Immature natural killer cell (primary cell): Measurements from ENCODE around the gene IKZF2. TPM values are rescaled to one million over a fixed set of nuclear protein-coding genes. Genes with fewer than 3 reads are reported as not detected.

ENCODE experiments used
- DNase-seq, 3 donors: peaks; one replicate each; pipeline ENCODE4 v3.0.0; 2022; ENCODE audit warnings: mixed read lengths in 1 of 3
- H3K27ac Mint-ChIP-seq, 6 donors: one replicate each; pipeline ENCODE4 v1.8.0; 2020; ENCODE audit warnings: mixed read lengths in 6 of 6, mild to moderate bottlenecking in 5 of 6, inconsistent platforms in 4 of 6, moderate library complexity in 3 of 6
- H3K27me3 Mint-ChIP-seq, 3 donors: one replicate each; pipeline ENCODE4 v1.8.0; 2020 to 2021; ENCODE audit warnings: low read depth in 3 of 3, mild to moderate bottlenecking in 3 of 3, mixed read lengths in 3 of 3, moderate library complexity in 3 of 3, inconsistent platforms in 1 of 3
- H3K36me3 Mint-ChIP-seq, 3 donors: one replicate each; pipeline ENCODE4 v1.8.0; 2020; ENCODE audit warnings: mixed read lengths in 3 of 3, inconsistent platforms in 2 of 3, mild to moderate bottlenecking in 2 of 3
- H3K4me1 Mint-ChIP-seq, 2 donors: one replicate each; pipeline ENCODE4 v1.8.0; 2020; ENCODE audit warnings: inconsistent platforms in 2 of 2, mild to moderate bottlenecking in 2 of 2, mixed read lengths in 2 of 2, moderate library complexity in 1 of 2
- H3K4me3 Mint-ChIP-seq, 5 donors: one replicate each; pipeline ENCODE4 v1.8.0; 2020; ENCODE audit warnings: mild to moderate bottlenecking in 5 of 5, mixed read lengths in 5 of 5, inconsistent platforms in 3 of 5, moderate library complexity in 3 of 5
- H3K9me3 Mint-ChIP-seq, 6 donors: one replicate each; pipeline ENCODE4 v1.8.0; 2020; ENCODE audit warnings: mild to moderate bottlenecking in 6 of 6, mixed read lengths in 6 of 6, inconsistent platforms in 4 of 6, moderate library complexity in 3 of 6
- polyA plus RNA-seq, 3 donors: library from polyadenylated mRNA; unstranded; fragments of 300-500 nt; fragmentation: Illumina TruSeq; gene quantifications; one replicate each; pipeline ENCODE4 v1.2.3, GENCODE V29; 2021

IKZF2 gene
- polyA plus RNA-seq, 3 donors from 2014 or later, result 3.6 to 13.6 (median 8.0) TPM

GRCh38 chr2:213167271-213167930, 16.0 kb upstream of the IKZF2 start:
- Mint-ChIP-seq H3K27ac (no peak overlapping the region), H3K27me3 (peaks cover 0 to 10% (median 1%) of the 10 kb centered on the region in 3 donors), H3K4me1 (no peaks in the 10 kb centered on the region), H3K4me3 (no peak overlapping the region), H3K9me3 (no peaks in the 10 kb centered on the region), H3K36me3 (no peaks in the 10 kb centered on the region)
- no peak for DNase-seq

- H3K27ac Mint-ChIP-seq, result no peak overlapping the region
- H3K4me1 Mint-ChIP-seq, result no peaks in the 10 kb centered on the region
- DNase-seq, result no peak
- no peaks in the 10 kb centered on the region for H3K9me3 Mint-ChIP-seq
- no peaks in the 10 kb centered on the region for H3K36me3 Mint-ChIP-seq
- peaks cover 0 to 10% (median 1%) of the 10 kb centered on the region in 3 donors for H3K27me3 Mint-ChIP-seq
- no peak overlapping the region for H3K4me3 Mint-ChIP-seq
These were observed 14.7 kb upstream of the IKZF2 start for GRCh38 chr2:213166109-213166508.

- Mint-ChIP-seq H3K27ac (no peak overlapping the region), H3K4me1 (no peaks in the 10 kb centered on the region), H3K36me3 (no peaks in the 10 kb centered on the region), H3K27me3 (peaks cover 0 to 3% (median 0%) of the 10 kb centered on the region in 3 donors), H3K4me3 (no peak overlapping the region), H3K9me3 (no peaks in the 10 kb centered on the region)
- DNase-seq, result no peak
These were observed 12.9 kb upstream of the IKZF2 start for GRCh38 chr2:213164263-213164662.

GRCh38 chr2:213162516-213163118, 11.2 kb upstream of the IKZF2 start:
- Mint-ChIP-seq H3K9me3 (no peaks in the 10 kb centered on the region), H3K27ac (no peak overlapping the region), H3K36me3 (no peaks in the 10 kb centered on the region), H3K27me3 (peaks cover 0 to 3% (median 0%) of the 10 kb centered on the region in 3 donors), H3K4me3 (no peak overlapping the region), H3K4me1 (no peaks in the 10 kb centered on the region)
- no peak for DNase-seq

DNA sequence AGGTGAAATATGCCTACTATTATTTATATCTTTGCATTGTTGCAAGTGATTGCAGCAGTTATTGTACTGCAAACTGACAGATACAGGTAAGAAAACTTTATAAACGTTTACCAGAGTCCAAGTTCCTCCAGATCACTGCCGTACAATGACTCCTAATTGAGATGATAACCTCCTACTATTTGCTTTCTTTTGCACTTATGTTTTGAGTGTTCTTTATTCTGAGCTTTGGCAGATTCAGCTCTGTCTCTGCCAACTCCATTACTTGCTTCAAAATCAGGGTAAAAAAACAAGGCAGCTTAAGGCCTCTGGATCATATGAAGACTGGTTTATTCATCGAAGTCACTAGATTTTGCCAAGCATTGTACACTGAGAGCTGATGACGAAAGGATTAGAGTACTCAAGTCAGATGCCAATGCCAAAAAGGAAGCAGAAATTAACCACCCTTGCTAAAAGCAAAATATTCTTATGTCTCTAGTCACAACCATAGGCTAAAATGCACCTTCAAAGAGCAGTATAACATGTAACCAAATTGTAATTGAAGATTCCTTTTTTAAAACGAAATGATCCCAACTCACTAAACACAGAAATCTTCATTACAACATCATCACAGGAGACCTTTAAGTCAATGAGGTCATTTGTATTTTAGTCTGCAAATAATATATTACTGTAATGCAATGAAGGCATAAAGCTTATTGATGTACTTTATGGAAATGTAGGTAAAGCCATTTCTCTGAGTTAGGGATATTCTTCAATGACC, 10.5 kb upstream of the IKZF2 start:
- Mint-ChIP-seq H3K9me3 (no peaks in the 10 kb centered on the region), H3K4me3 (no peak overlapping the region), H3K27me3 (peaks cover 0 to 3% (median 0%) of the 10 kb centered on the region in 3 donors), H3K27ac (no peak overlapping the region), H3K4me1 (no peaks in the 10 kb centered on the region), H3K36me3 (no peaks in the 10 kb centered on the region)
- no peak for DNase-seq

- Mint-ChIP-seq H3K9me3 (no peaks in the 10 kb centered on the region), H3K4me3 (no peak overlapping the region), H3K4me1 (peaks cover 0 to under 1% of the 10 kb centered on the region in 2 donors), H3K27ac (no peak overlapping the region), H3K36me3 (peaks cover 0 to 3% (median 0%) of the 10 kb centered on the region in 3 donors), H3K27me3 (peaks cover 0 to 1% (median 0%) of the 10 kb centered on the region in 3 donors)
- DNase-seq, result no peak
These were observed 8.4 kb upstream of the IKZF2 start for GRCh38 chr2:213159768-213160167.

GRCh38 chr2:213157242-213157641, 5.8 kb upstream of the IKZF2 start:
- H3K27me3 Mint-ChIP-seq, result peaks cover 0 to 6% (median 0%) of the 10 kb centered on the region in 3 donors
- no peak for DNase-seq
- H3K9me3 Mint-ChIP-seq, result no peaks in the 10 kb centered on the region
- peaks cover 23 to 24% of the 10 kb centered on the region in 2 donors for H3K4me1 Mint-ChIP-seq
- H3K27ac Mint-ChIP-seq, result no peak overlapping the region
- peaks cover 0 to 3% (median 0%) of the 10 kb centered on the region in 3 donors for H3K36me3 Mint-ChIP-seq
- H3K4me3 Mint-ChIP-seq, result no peak overlapping the region

GRCh38 chr2:213156717-213157116, 5.3 kb upstream of the IKZF2 start:
- DNase-seq, result no peak
- no peak overlapping the region for H3K4me3 Mint-ChIP-seq
- no peak overlapping the region for H3K27ac Mint-ChIP-seq
- peaks cover 0 to 3% (median 0%) of the 10 kb centered on the region in 3 donors for H3K36me3 Mint-ChIP-seq
- peaks cover 23 to 25% of the 10 kb centered on the region in 2 donors for H3K4me1 Mint-ChIP-seq
- H3K27me3 Mint-ChIP-seq, result peaks cover 0 to 10% (median 0%) of the 10 kb centered on the region in 3 donors
- H3K9me3 Mint-ChIP-seq, result no peaks in the 10 kb centered on the region

GRCh38 chr2:213152888-213153287, 1.5 kb upstream of the IKZF2 start:
- H3K27ac Mint-ChIP-seq, result peak overlapping the region; percentile 86 to 96 (median 94)
- no peaks in the 10 kb centered on the region for H3K9me3 Mint-ChIP-seq
- peaks cover 9 to 10% (median 10%) of the 10 kb centered on the region in 3 donors for H3K27me3 Mint-ChIP-seq
- peak overlapping the region; percentile 86 to 97 (median 91) for H3K4me3 Mint-ChIP-seq
- H3K36me3 Mint-ChIP-seq, result peaks cover 0 to 3% (median 0%) of the 10 kb centered on the region in 3 donors
- peaks cover 46 to 61% of the 10 kb centered on the region in 2 donors for H3K4me1 Mint-ChIP-seq
- DNase-seq, result no peak

DNA sequence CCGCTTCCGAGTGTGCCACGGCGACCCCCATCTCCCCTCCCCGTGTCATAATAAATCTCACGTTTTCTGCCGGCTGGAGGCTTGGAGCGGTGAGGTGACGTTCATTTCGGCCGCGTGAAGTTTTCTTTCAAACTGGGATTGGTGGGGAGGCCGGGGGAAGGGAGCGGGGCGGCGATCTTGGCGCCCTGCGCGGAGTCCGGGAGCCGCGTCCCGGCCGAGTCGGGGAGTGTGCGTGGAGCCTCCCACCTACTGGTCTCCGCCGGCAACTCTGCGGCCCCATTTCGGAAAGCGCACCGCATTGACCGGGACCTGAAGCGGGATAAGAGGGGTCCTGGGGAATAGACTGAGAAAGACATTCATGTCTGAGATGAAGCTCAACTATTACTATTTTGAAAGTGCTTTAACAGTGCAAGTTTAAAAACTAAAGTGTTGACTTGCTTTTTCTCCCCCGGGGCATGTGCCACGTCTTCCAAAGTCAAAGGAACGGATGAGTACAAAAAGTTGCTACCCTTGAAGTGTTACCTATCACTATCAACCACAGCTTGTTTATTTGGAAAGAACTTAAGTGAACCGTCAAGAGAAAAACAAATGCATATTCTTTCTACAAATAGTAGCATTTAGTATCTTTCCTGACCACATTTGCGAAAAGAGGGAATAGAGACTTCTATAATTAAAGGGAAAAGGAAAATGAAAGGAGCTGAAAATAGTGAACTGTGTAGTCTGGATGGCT, 818 bp upstream of the IKZF2 start:
- Mint-ChIP-seq H3K4me1 (peaks cover 52 to 68% of the 10 kb centered on the region in 2 donors), H3K9me3 (no peaks in the 10 kb centered on the region), H3K36me3 (peaks cover 0 to 3% (median 0%) of the 10 kb centered on the region in 3 donors), H3K27me3 (peaks cover 9 to 13% (median 10%) of the 10 kb centered on the region in 3 donors), H3K4me3 (peak overlapping the region; percentile 86 to 97 (median 91)), H3K27ac (peak overlapping the region; percentile 86 to 96 (median 94))
- peak in 2 of 3 donors; percentile 48 to 56 for DNase-seq

GRCh38 chr2:213150315-213151097, 906 bp downstream of the IKZF2 start:
- Mint-ChIP-seq H3K4me1 (peaks cover 65 to 84% of the 10 kb centered on the region in 2 donors), H3K27me3 (peaks cover 9 to 13% (median 9%) of the 10 kb centered on the region in 3 donors), H3K9me3 (no peaks in the 10 kb centered on the region), H3K36me3 (no peaks in the 10 kb centered on the region), H3K4me3 (peak overlapping the region; percentile 93 to 99 (median 96)), H3K27ac (peak overlapping the region; percentile 93 to 97 (median 96))
- DNase-seq, result peak; percentile 10 to 16 (median 13)

- peaks cover 9 to 13% (median 9%) of the 10 kb centered on the region in 3 donors for H3K27me3 Mint-ChIP-seq
- H3K4me1 Mint-ChIP-seq, result peaks cover 70 to 89% of the 10 kb centered on the region in 2 donors
- H3K27ac Mint-ChIP-seq, result peak overlapping the region; percentile 93 to 97 (median 96)
- no peaks in the 10 kb centered on the region for H3K9me3 Mint-ChIP-seq
- peaks cover 0 to under 1% (median 0%) of the 10 kb centered on the region in 3 donors for H3K36me3 Mint-ChIP-seq
- H3K4me3 Mint-ChIP-seq, result peak overlapping the region; percentile 93 to 99 (median 96)
- DNase-seq, result peak in 1 of 3 donors; percentile 4
These were observed 1.5 kb downstream of the IKZF2 start for GRCh38 chr2:213149949-213150314.
